ENCODE measurements around the gene GSTP1.

DNA sequence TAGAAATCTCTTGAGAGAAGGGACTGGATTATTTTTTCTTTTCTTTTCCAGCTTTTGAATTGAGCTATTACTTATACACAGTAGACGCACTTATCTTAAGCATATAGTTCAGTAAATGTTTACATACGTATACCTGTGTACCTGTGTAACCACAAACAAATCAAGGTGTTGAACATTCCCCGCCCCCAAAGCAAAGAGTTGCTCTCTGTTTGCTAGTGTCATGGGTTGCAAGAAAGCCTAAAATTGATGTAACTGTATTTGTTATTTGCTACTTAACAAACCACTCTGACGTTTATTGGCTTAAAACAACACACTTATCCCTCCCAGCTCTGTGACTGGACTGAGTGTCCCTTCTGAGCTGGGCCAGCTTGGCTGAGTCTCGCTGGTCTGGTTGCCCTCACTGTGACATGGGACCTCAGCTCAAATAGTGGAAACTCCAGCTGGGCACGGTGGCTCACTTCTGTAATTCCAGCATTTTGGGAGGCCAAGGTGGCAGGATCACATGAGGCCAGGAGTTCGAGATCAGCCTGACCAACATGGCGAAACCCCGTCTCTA lies 35.0 kb upstream of the GSTP1 start:
- TF ChIP-seq, protein P1, sequence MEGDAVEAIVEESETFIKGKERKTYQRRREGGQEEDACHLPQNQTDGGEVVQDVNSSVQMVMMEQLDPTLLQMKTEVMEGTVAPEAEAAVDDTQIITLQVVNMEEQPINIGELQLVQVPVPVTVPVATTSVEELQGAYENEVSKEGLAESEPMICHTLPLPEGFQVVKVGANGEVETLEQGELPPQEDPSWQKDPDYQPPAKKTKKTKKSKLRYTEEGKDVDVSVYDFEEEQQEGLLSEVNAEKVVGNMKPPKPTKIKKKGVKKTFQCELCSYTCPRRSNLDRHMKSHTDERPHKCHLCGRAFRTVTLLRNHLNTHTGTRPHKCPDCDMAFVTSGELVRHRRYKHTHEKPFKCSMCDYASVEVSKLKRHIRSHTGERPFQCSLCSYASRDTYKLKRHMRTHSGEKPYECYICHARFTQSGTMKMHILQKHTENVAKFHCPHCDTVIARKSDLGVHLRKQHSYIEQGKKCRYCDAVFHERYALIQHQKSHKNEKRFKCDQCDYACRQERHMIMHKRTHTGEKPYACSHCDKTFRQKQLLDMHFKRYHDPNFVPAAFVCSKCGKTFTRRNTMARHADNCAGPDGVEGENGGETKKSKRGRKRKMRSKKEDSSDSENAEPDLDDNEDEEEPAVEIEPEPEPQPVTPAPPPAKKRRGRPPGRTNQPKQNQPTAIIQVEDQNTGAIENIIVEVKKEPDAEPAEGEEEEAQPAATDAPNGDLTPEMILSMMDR (IDR thresholded peaks at IDR 0.05) = no peak
- TF ChIP-seq POLR2AphosphoS5 (IDR thresholded peaks at IDR 0.05) = no peak
